Measurements from ENCODE around the gene SHISAL1.

The SHISAL1 gene

GRCh38 chr22:44206330-44206645 lies 106.5 kb downstream of the SHISAL1 start:
- 78% methylated on average over 7 of the region's 9 CpGs for WGBS
- Histone ChIP-seq H3K23ac (ENCODE audit: low read length in 2 of 2) (no peak overlapping the region), H3K36me3 (ENCODE audit: control insufficient read depth in 1 of 2, insufficient read depth in 2 of 2, low read depth in 1 of 2, low read length in 2 of 2) (no peaks in the 10 kb centered on the region), H3K9me3 (ENCODE audit: control insufficient read depth, low read length) (peaks cover 15% of the 10 kb centered on the region), H2BK5ac (ENCODE audit: low read depth, low read length, poor library complexity, severe bottlenecking) (no peak overlapping the region), H3K79me1 (replicated peaks; ENCODE audit: low read length, poor library complexity, severe bottlenecking) (no peaks in the 10 kb centered on the region), H3K27me3 (ENCODE audit: control insufficient read depth in 1 of 2, insufficient read depth in 1 of 2, low read length in 2 of 2) (peaks cover 33 to 38% of the 10 kb centered on the region in 2 experiments), H3K4me1 (ENCODE audit: control insufficient read depth, insufficient read depth, low read depth, low read length) (peaks cover 7% of the 10 kb centered on the region), H3K4me2 (ENCODE audit: low read length, poor library complexity, severe bottlenecking) (no peak overlapping the region), H4K8ac (ENCODE audit: low read length) (no peak overlapping the region), H4K91ac (ENCODE audit: low read length) (no peak overlapping the region), H2AK5ac (ENCODE audit: low read length, severe bottlenecking) (no peak overlapping the region), H2AFZ (ENCODE audit: low read depth, low read length) (no peak overlapping the region), H3K4ac (ENCODE audit: low read depth in 1 of 2, low read length in 2 of 2) (no peak overlapping the region), H3K9ac (ENCODE audit: low read length) (no peak overlapping the region), H3K14ac (ENCODE audit: low read length in 2 of 2) (no peak overlapping the region), H2BK12ac (ENCODE audit: low read length in 2 of 2) (no peak overlapping the region), H3K18ac (ENCODE audit: low read depth in 1 of 2, low read length in 2 of 2) (no peak overlapping the region), H3K27ac (ENCODE audit: low read length, poor library complexity, severe bottlenecking) (no peak overlapping the region), H2BK15ac (ENCODE audit: low read depth, poor library complexity, severe bottlenecking) (no peak overlapping the region), H2BK120ac (ENCODE audit: low read depth, low read length) (no peak overlapping the region), H3K4me3 (ENCODE audit: insufficient read depth in 1 of 2, low read depth in 1 of 2, low read length in 2 of 2) (no peak overlapping the region)
- DNase-seq, result no peak

DNA sequence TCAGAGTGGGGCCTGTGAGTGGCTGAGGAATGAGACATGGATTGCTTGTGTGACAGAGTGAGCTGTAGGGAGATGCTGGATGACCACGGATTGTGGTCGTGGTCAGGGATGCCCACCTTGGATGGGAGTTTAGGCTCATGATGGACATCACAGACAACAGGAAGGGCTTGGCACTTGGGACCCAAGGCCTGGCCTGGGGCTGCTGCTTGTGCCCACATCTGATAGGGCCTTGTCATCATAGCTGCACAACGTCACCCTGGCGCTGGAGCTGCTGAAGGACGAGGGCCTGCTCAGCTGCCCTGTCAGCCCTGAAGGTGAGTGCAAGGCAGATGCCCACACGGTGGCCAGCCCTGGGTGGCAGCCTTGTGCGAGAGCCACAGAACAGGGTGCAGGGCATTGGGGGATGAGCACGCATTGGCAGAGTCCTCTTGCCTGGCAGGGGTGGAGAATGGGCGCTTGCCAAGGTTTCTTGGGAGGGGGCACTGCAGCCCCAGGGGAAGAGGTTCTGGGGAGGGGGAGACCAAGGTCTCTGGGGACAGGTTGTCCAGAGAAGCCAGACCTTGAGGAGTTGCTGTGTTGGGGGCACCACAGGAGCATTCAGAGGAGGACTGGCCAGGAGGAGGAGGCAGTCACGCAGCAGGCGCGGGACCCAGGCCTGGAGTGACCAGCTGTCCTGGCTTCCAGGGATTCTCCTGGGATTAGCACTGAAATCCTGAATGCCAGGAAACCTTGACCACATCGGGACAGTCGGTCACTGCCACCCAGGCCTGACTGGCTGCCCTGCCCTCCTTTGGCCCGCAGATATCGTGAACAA lies 107.0 kb downstream of the SHISAL1 start:
- H3K4ac ChIP-seq (ENCODE audit: low read depth in 1 of 2, low read length in 2 of 2), result no peak overlapping the region
- no peak overlapping the region for H3K4me3 ChIP-seq (ENCODE audit: insufficient read depth in 1 of 2, low read depth in 1 of 2, low read length in 2 of 2)
- no peak overlapping the region for H3K27ac ChIP-seq (ENCODE audit: low read length, poor library complexity, severe bottlenecking)
- H3K14ac ChIP-seq (ENCODE audit: low read length in 2 of 2), result no peak overlapping the region
- H3K4me1 ChIP-seq (ENCODE audit: control insufficient read depth, insufficient read depth, low read depth, low read length), result peaks cover 12% of the 10 kb centered on the region
- peaks cover 38 to 44% of the 10 kb centered on the region in 2 experiments for H3K27me3 ChIP-seq (ENCODE audit: control insufficient read depth in 1 of 2, insufficient read depth in 1 of 2, low read length in 2 of 2)
- H2AFZ ChIP-seq (ENCODE audit: low read depth, low read length), result no peak overlapping the region
- H4K8ac ChIP-seq (ENCODE audit: low read length), result no peak overlapping the region
- no peak overlapping the region for H3K23ac ChIP-seq (ENCODE audit: low read length in 2 of 2)
- H3K79me1 ChIP-seq (replicated peaks; ENCODE audit: low read length, poor library complexity, severe bottlenecking), result no peaks in the 10 kb centered on the region
- H2BK12ac ChIP-seq (ENCODE audit: low read length in 2 of 2), result no peak overlapping the region
- 87% methylated on average over 16 of the region's 16 CpGs for WGBS
- H2BK5ac ChIP-seq (ENCODE audit: low read depth, low read length, poor library complexity, severe bottlenecking), result no peak overlapping the region
- no peaks in the 10 kb centered on the region for H3K36me3 ChIP-seq (ENCODE audit: control insufficient read depth in 1 of 2, insufficient read depth in 2 of 2, low read depth in 1 of 2, low read length in 2 of 2)
- no peak for DNase-seq
- H2BK120ac ChIP-seq (ENCODE audit: low read depth, low read length), result no peak overlapping the region
- no peak overlapping the region for H3K18ac ChIP-seq (ENCODE audit: low read depth in 1 of 2, low read length in 2 of 2)
- H2BK15ac ChIP-seq (ENCODE audit: low read depth, poor library complexity, severe bottlenecking), result no peak overlapping the region
- H4K91ac ChIP-seq (ENCODE audit: low read length), result no peak overlapping the region
- no peak overlapping the region for H2AK5ac ChIP-seq (ENCODE audit: low read length, severe bottlenecking)
- H3K9me3 ChIP-seq (ENCODE audit: control insufficient read depth, low read length), result peaks cover 15% of the 10 kb centered on the region
- no peak overlapping the region for H3K4me2 ChIP-seq (ENCODE audit: low read length, poor library complexity, severe bottlenecking)
- no peak overlapping the region for H3K9ac ChIP-seq (ENCODE audit: low read length)

DNA sequence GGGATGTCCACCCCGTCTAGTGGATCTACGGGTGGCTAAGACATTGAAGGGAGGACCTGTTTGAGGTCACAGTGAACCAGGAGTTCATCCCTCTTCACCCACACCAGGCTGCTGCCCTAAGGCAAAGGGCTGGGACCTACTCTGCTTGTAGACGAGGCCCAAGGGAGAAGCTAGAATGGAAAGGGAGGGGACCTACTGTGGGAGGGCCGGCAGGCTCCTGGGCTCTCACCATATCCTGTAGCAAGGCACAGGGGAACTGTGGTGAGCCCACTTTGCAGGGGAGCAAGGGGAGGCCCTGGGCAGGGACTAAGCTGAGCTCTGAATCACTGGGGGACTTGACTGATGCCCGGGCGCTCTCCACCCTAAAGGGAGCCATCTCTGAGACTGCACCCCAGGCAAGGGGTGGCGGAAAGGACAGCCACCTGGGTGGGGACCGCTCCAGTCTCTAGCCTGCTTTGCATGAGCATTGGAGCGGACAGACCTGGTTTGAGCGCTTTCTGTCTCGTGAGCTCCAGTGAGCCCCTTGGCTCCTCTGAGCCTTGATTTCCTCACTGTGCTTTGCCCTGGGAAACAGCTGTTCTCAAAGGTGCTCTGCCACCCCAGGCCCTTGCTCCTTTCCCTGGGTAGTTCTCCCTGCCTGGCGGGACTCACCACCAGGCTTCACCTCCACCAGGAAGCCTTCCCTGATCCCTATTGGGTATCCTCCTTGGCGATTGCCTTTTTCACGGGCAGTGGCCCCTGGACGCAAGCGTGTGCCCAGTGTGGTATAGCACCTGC lies 107.8 kb downstream of the SHISAL1 start:
- H2BK5ac ChIP-seq (ENCODE audit: low read depth, low read length, poor library complexity, severe bottlenecking), result no peak overlapping the region
- DNase-seq, result no peak
- no peak overlapping the region for H2BK120ac ChIP-seq (ENCODE audit: low read depth, low read length)
- no peaks in the 10 kb centered on the region for H3K79me1 ChIP-seq (replicated peaks; ENCODE audit: low read length, poor library complexity, severe bottlenecking)
- H3K9me3 ChIP-seq (ENCODE audit: control insufficient read depth, low read length), result peaks cover 13% of the 10 kb centered on the region
- 83% methylated on average over 14 of the region's 16 CpGs for WGBS
- H3K14ac ChIP-seq (ENCODE audit: low read length in 2 of 2), result no peak overlapping the region
- no peak overlapping the region for H3K9ac ChIP-seq (ENCODE audit: low read length)
- H4K8ac ChIP-seq (ENCODE audit: low read length), result no peak overlapping the region
- no peak overlapping the region for H3K23ac ChIP-seq (ENCODE audit: low read length in 2 of 2)
- no peak overlapping the region for H2BK12ac ChIP-seq (ENCODE audit: low read length in 2 of 2)
- peaks cover 46 to 51% of the 10 kb centered on the region in 2 experiments for H3K27me3 ChIP-seq (ENCODE audit: control insufficient read depth in 1 of 2, insufficient read depth in 1 of 2, low read length in 2 of 2)
- no peak overlapping the region for H2AFZ ChIP-seq (ENCODE audit: low read depth, low read length)
- H3K4me2 ChIP-seq (ENCODE audit: low read length, poor library complexity, severe bottlenecking), result no peak overlapping the region
- no peak overlapping the region for H3K4ac ChIP-seq (ENCODE audit: low read depth in 1 of 2, low read length in 2 of 2)
- no peak overlapping the region for H3K27ac ChIP-seq (ENCODE audit: low read length, poor library complexity, severe bottlenecking)
- H3K18ac ChIP-seq (ENCODE audit: low read depth in 1 of 2, low read length in 2 of 2), result no peak overlapping the region
- no peak overlapping the region for H2AK5ac ChIP-seq (ENCODE audit: low read length, severe bottlenecking)
- H2BK15ac ChIP-seq (ENCODE audit: low read depth, poor library complexity, severe bottlenecking), result no peak overlapping the region
- H3K36me3 ChIP-seq (ENCODE audit: control insufficient read depth in 1 of 2, insufficient read depth in 2 of 2, low read depth in 1 of 2, low read length in 2 of 2), result no peaks in the 10 kb centered on the region
- no peak overlapping the region for H3K4me3 ChIP-seq (ENCODE audit: insufficient read depth in 1 of 2, low read depth in 1 of 2, low read length in 2 of 2)
- no peak overlapping the region for H4K91ac ChIP-seq (ENCODE audit: low read length)
- peaks cover 12% of the 10 kb centered on the region for H3K4me1 ChIP-seq (ENCODE audit: control insufficient read depth, insufficient read depth, low read depth, low read length)

- H3K27ac ChIP-seq (ENCODE audit: low read length, poor library complexity, severe bottlenecking), result no peak overlapping the region
- peaks cover 12% of the 10 kb centered on the region for H3K4me1 ChIP-seq (ENCODE audit: control insufficient read depth, insufficient read depth, low read depth, low read length)
- no peak overlapping the region for H2BK12ac ChIP-seq (ENCODE audit: low read length in 2 of 2)
- 57% methylated on average over 6 of the region's 6 CpGs for WGBS
- H3K27me3 ChIP-seq (ENCODE audit: control insufficient read depth in 1 of 2, insufficient read depth in 1 of 2, low read length in 2 of 2), result peaks cover 59 to 65% of the 10 kb centered on the region in 2 experiments
- no peak overlapping the region for H3K23ac ChIP-seq (ENCODE audit: low read length in 2 of 2)
- H2AK5ac ChIP-seq (ENCODE audit: low read length, severe bottlenecking), result no peak overlapping the region
- H3K9me3 ChIP-seq (ENCODE audit: control insufficient read depth, low read length), result no peaks in the 10 kb centered on the region
- no peak overlapping the region for H3K9ac ChIP-seq (ENCODE audit: low read length)
- H3K79me1 ChIP-seq (replicated peaks; ENCODE audit: low read length, poor library complexity, severe bottlenecking), result no peaks in the 10 kb centered on the region
- no peak overlapping the region for H4K91ac ChIP-seq (ENCODE audit: low read length)
- no peak overlapping the region for H4K8ac ChIP-seq (ENCODE audit: low read length)
- DNase-seq, result no peak
- H3K18ac ChIP-seq (ENCODE audit: low read depth in 1 of 2, low read length in 2 of 2), result no peak overlapping the region
- no peak overlapping the region for H3K4me2 ChIP-seq (ENCODE audit: low read length, poor library complexity, severe bottlenecking)
- no peaks in the 10 kb centered on the region for H3K36me3 ChIP-seq (ENCODE audit: control insufficient read depth in 1 of 2, insufficient read depth in 2 of 2, low read depth in 1 of 2, low read length in 2 of 2)
- H3K4me3 ChIP-seq (ENCODE audit: insufficient read depth in 1 of 2, low read depth in 1 of 2, low read length in 2 of 2), result no peak overlapping the region
- no peak overlapping the region for H3K14ac ChIP-seq (ENCODE audit: low read length in 2 of 2)
- H2BK15ac ChIP-seq (ENCODE audit: low read depth, poor library complexity, severe bottlenecking), result no peak overlapping the region
- H2BK5ac ChIP-seq (ENCODE audit: low read depth, low read length, poor library complexity, severe bottlenecking), result no peak overlapping the region
- H2BK120ac ChIP-seq (ENCODE audit: low read depth, low read length), result no peak overlapping the region
- no peak overlapping the region for H2AFZ ChIP-seq (ENCODE audit: low read depth, low read length)
- no peak overlapping the region for H3K4ac ChIP-seq (ENCODE audit: low read depth in 1 of 2, low read length in 2 of 2)
Observed at GRCh38 chr22:44203203-44203602, 109.5 kb downstream of the SHISAL1 start.
